Stomach (tissue), 9 donors: ENCODE results near the gene PXMP4. TPM values are rescaled to one million over a fixed set of nuclear protein-coding genes. Genes with fewer than 3 reads are reported as not detected.

Experiments used
- DNase-seq, 2 donors: peaks; one replicate each; pipeline versions ENCODE4 v3.0.0 to v3.0.0-alpha.2; 2013 to 2019
- H3K27ac ChIP-seq, 5 donors: fragments of 200-600 bp in 4 of 5; sonication (generic) in 4 of 5; one replicate each; pipeline ENCODE4 v1.5.1; 2013 to 2019; ENCODE audit warnings: mild to moderate bottlenecking in 1 of 5, moderate library complexity in 1 of 5
- H3K27me3 ChIP-seq, 3 donors: fragments of 200-600 bp; sonication (generic); one replicate each; pipeline ENCODE4 v1.5.1; 2017 to 2019; ENCODE audit warnings: mixed run types in 1 of 3
- H3K36me3 ChIP-seq, 4 donors: fragments of 200-600 bp; sonication (generic); 1 replicate in 3 of 4; 2 replicates in 1 of 4; pipeline ENCODE4 v1.5.1; 2016 to 2019
- H3K4me1 ChIP-seq, 4 donors: fragments of 200-600 bp; sonication (generic); one replicate each; pipeline ENCODE4 v1.5.1; 2016 to 2019
- H3K4me3 ChIP-seq, 4 donors: fragments of 200-600 bp; sonication (generic) in 3 of 4; one replicate each; pipeline ENCODE4 v1.5.1; 2016 to 2019; ENCODE audit warnings: mild to moderate bottlenecking in 1 of 4
- H3K9me3 ChIP-seq, 4 donors: fragments of 200-600 bp; sonication (generic); one replicate each; pipeline ENCODE4 v1.5.1; 2016 to 2019
- CTCF ChIP-seq, 7 experiments: fragments of 450-650 bp in 4 of 7; fragments of 200-600 bp in 3 of 7; sonication (generic) in 3 of 7; IDR thresholded peaks; one replicate each; pipeline ENCODE4 v1.5.1; 2016 to 2019; ENCODE audit warnings: antibody characterized with exemption in 7 of 7, control low read depth in 2 of 7, mild to moderate bottlenecking in 1 of 7
- EP300 ChIP-seq: sonication (generic); formaldehyde crosslinking; IDR thresholded peaks from one replicate; pipeline ENCODE4 v1.6.1; 2017; ENCODE audit warnings: antibody characterized with exemption
- POLR2A ChIP-seq, 4 donors: fragments of 450-650 bp; IDR thresholded peaks; one replicate each; pipeline ENCODE4 v1.6.1; 2016; ENCODE audit warnings: antibody characterized with exemption in 4 of 4, control low read depth in 2 of 4, mild to moderate bottlenecking in 1 of 4, moderate library complexity in 1 of 4
- POLR2AphosphoS5 ChIP-seq, 3 donors: sonication (generic); formaldehyde crosslinking; IDR thresholded peaks; one replicate each; pipeline ENCODE4 v1.6.1; 2016; ENCODE audit warnings: antibody characterized with exemption in 3 of 3
- WGBS, 5 donors: extraction: QIAGEN DNeasy Blood & Tissue Kit in 3 of 5; methylation state at CpG; one replicate each; pipeline versions ENCODE4 v1.1.5 to v1.1.7; 2013 to 2018; 5-methylcytosine and 5-hydroxymethylcytosine counted together
- intact Hi-C: fragments of 100-400 bp; cut with DNase I; formaldehyde crosslinking; loops from one replicate; pipeline ENCODE4 v1.15.1; 2023; ENCODE audit warnings: low total_unique reads
- polyA plus RNA-seq, 3 donors: library from polyadenylated mRNA; stranded (reverse); fragments of 200-250 nt; gene quantifications; one replicate each; pipeline ENCODE4 v1.2.3, GENCODE V29; 2013
- total RNA-seq, 5 donors: library from RNA; depleted of rRNA; stranded (reverse); fragments of >200 nt; gene quantifications; one replicate each; pipeline versions ENCODE4 v1.1.0 to v1.2.3, GENCODE V29; 2014 to 2016
- donor health status: healthy with polysubstance abuse.
- donor health status: Bipolar disorder and iron deficiency.
- donor health status: healthy.

Gene PXMP4
- total and polyA plus RNA-seq, 8 donors = 0.72 to 36.8 (median 5.6) TPM

GRCh38 chr20:33679758-33680485 is 40.2 kb downstream of the PXMP4 start:
- Histone ChIP-seq H3K4me1 (peaks cover 16 to 33% (median 23%) of the 10 kb centered on the region in 4 donors), H3K27me3 (no peaks in the 10 kb centered on the region), H3K27ac (no peak overlapping the region), H3K36me3 (peaks cover 0 to 4% (median 0%) of the 10 kb centered on the region in 4 donors), H3K9me3 (no peaks in the 10 kb centered on the region), H3K4me3 (no peak overlapping the region)
- 84 to 93% (median 85%) methylated on average over 16 to 20 of the region's 20 CpGs for WGBS, 5 donors
- TF ChIP-seq POLR2A (IDR thresholded peaks at IDR 0.05) (no peak), CTCF (IDR thresholded peaks at IDR 0.05) (no peak), EP300 (no peak)
- intact Hi-C loops = no loop called here
- no peak for DNase-seq

GRCh38 chr20:33677991-33678702 is 42.0 kb downstream of the PXMP4 start:
- Histone ChIP-seq H3K4me3 (no peak overlapping the region), H3K9me3 (no peaks in the 10 kb centered on the region), H3K27me3 (no peaks in the 10 kb centered on the region), H3K36me3 (peaks cover 0 to 4% (median 0%) of the 10 kb centered on the region in 4 donors), H3K27ac (peak overlapping the region in 4 of 5 donors; percentile 1 to 94 (median 64)), H3K4me1 (peaks cover 15 to 39% (median 31%) of the 10 kb centered on the region in 4 donors)
- intact Hi-C loops = no loop called here
- WGBS, 5 donors = 76 to 91% (median 83%) methylated on average over 15 of the region's 15 CpGs
- DNase-seq = peak in 1 of 2 donors; percentile 67
- no peak for TF ChIP-seq CTCF (IDR thresholded peaks at IDR 0.05)
- TF ChIP-seq POLR2A (IDR thresholded peaks at IDR 0.05) = no peak
- no peak for TF ChIP-seq POLR2AphosphoS5 (IDR thresholded peaks at IDR 0.05)
- no peak for TF ChIP-seq EP300

GRCh38 chr20:33676652-33677645 is 43.2 kb downstream of the PXMP4 start:
- peaks cover 0 to 4% (median 0%) of the 10 kb centered on the region in 4 donors for H3K36me3 ChIP-seq
- DNase-seq = no peak
- 95 to 96% (median 96%) methylated on average over 22 to 31 of the region's 31 CpGs for WGBS, 5 donors
- no peaks in the 10 kb centered on the region for H3K27me3 ChIP-seq
- TF ChIP-seq EP300 = no peak
- TF ChIP-seq POLR2A (IDR thresholded peaks at IDR 0.05) = no peak
- no peak for TF ChIP-seq CTCF (IDR thresholded peaks at IDR 0.05)
- no peak for TF ChIP-seq POLR2AphosphoS5 (IDR thresholded peaks at IDR 0.05)
- intact Hi-C loops = no loop called here
- H3K4me3 ChIP-seq = no peak overlapping the region
- peak overlapping the region in 4 of 5 donors; percentile 88 to 94 (median 92) for H3K27ac ChIP-seq
- H3K9me3 ChIP-seq = no peaks in the 10 kb centered on the region
- H3K4me1 ChIP-seq = peaks cover 27 to 51% (median 43%) of the 10 kb centered on the region in 4 donors

GRCh38 chr20:33676121-33676520 is 44.0 kb downstream of the PXMP4 start:
- H3K9me3 ChIP-seq = no peaks in the 10 kb centered on the region
- H3K4me3 ChIP-seq = no peak overlapping the region
- TF ChIP-seq CTCF (IDR thresholded peaks at IDR 0.05) = no peak
- TF ChIP-seq EP300 = no peak
- no peak for TF ChIP-seq POLR2A (IDR thresholded peaks at IDR 0.05)
- no peak for TF ChIP-seq POLR2AphosphoS5 (IDR thresholded peaks at IDR 0.05)
- peaks cover 0 to 9% (median 3%) of the 10 kb centered on the region in 4 donors for H3K36me3 ChIP-seq
- WGBS, 5 donors = 81 to 93% (median 89%) methylated on average over 10 to 11 of the region's 11 CpGs
- H3K27me3 ChIP-seq = no peaks in the 10 kb centered on the region
- peaks cover 35 to 59% (median 52%) of the 10 kb centered on the region in 4 donors for H3K4me1 ChIP-seq
- DNase-seq = no peak
- intact Hi-C loops = no loop called here
- peak overlapping the region in 4 of 5 donors; percentile 88 to 94 (median 92) for H3K27ac ChIP-seq
